ENCODE measurements around the gene JMJD1C. TPM values are rescaled to one million over a fixed set of nuclear protein-coding genes. Genes with fewer than 3 reads are reported as not detected.

Gene JMJD1C
- total and polyA plus RNA-seq, 2 donors (not counting 3 experiments of a cell fraction or from before 2014, with no cell fraction given): 32.1 to 97.1 TPM

GRCh38 chr10:63496561-63496960, 30.8 kb upstream of the JMJD1C start:
- FAIRE-seq: no peak
- TF ChIP-seq GATA2 (IDR thresholded peaks at IDR 0.05; ENCODE audit: insufficient read depth, insufficient read length, low read depth, low read length): no peak
- TF ChIP-seq JUN (IDR thresholded peaks at IDR 0.05; ENCODE audit: borderline replicate concordance, insufficient read depth, insufficient read length, low read depth): no peak
- TF ChIP-seq MAX (IDR thresholded peaks at IDR 0.05; ENCODE audit: insufficient read depth, insufficient read length): no peak
- TF ChIP-seq POLR2AphosphoS5 (IDR thresholded peaks at IDR 0.05; ENCODE audit: insufficient read depth, low read depth, low read length): no peak
- TF ChIP-seq EZH2 (IDR thresholded peaks at IDR 0.05; ENCODE audit: borderline replicate concordance, low read depth, low read length, severe bottlenecking): no peak
- no peak for TF ChIP-seq MYC (IDR thresholded peaks at IDR 0.05; ENCODE audit: low read depth, low read length)
- no peak for TF ChIP-seq FOS (IDR thresholded peaks at IDR 0.05; ENCODE audit: borderline replicate concordance, insufficient read depth, low read length)
- Histone ChIP-seq H3K9ac (replicated peaks; ENCODE audit: extremely low read depth, insufficient read depth, low read length) (no peak overlapping the region), H4K20me1 (replicated peaks; ENCODE audit: control insufficient read depth, extremely low read depth, insufficient read depth, low read length) (no peaks in the 10 kb centered on the region), H3K9me3 (replicated peaks; ENCODE audit: control insufficient read depth, insufficient read depth, low read length) (no peaks in the 10 kb centered on the region), H3K27me3 (ENCODE audit: control insufficient read depth in 2 of 2, insufficient read depth in 2 of 2, low read length in 2 of 2) (no peaks in the 10 kb centered on the region), H2AFZ (ENCODE audit: low read depth, low read length) (no peak overlapping the region), H3K79me2 (ENCODE audit: control insufficient read depth, insufficient read depth, low read length) (peaks cover 46% of the 10 kb centered on the region), H3K36me3 (ENCODE audit: control insufficient read depth in 2 of 2, extremely low read depth in 1 of 2, insufficient read depth in 2 of 2, low read length in 2 of 2) (no peaks in the 10 kb centered on the region), H3K4me3 (replicated peaks in 1 of 3; ENCODE audit: insufficient read depth in 1 of 3, low read depth in 1 of 3, low read length in 3 of 3) (no peak overlapping the region), H3K4me2 (ENCODE audit: insufficient read depth, low read length) (no peak overlapping the region), H3K27ac (ENCODE audit: insufficient read depth, low read depth, low read length) (no peak overlapping the region), H3K4me1 (ENCODE audit: control insufficient read depth, extremely low read depth, insufficient read depth, low read length) (no peaks in the 10 kb centered on the region), H3K9me1 (replicated peaks; ENCODE audit: control insufficient read depth, extremely low read depth, insufficient read depth, low read length) (no peaks in the 10 kb centered on the region)
- ChIA-PET CTCF (interaction anchor here (0.8 to 1.1 kb wide), 2 partner anchors 13 to 133 kb away, joined by 3 read pairs; no protein-coding TSS in a partner anchor), POLR2A (no interaction called here)
- intact Hi-C loops (cut with micrococcal nuclease) (no loop called here), dilution Hi-C loops (cut with MboI; ENCODE audit: extremely low pct_ligation_motif_present, low sequenced_read_pairs) (no loop called here)
- no TSS peak for BruUV-seq (replicated peaks)
- no peak for DNase-seq (ENCODE audit: low read depth, low spot score)

- no peaks in the 10 kb centered on the region for H3K4me1 ChIP-seq (ENCODE audit: control insufficient read depth, extremely low read depth, insufficient read depth, low read length)
- H3K36me3 ChIP-seq (ENCODE audit: control insufficient read depth in 2 of 2, extremely low read depth in 1 of 2, insufficient read depth in 2 of 2, low read length in 2 of 2): no peaks in the 10 kb centered on the region
- H3K9ac ChIP-seq (replicated peaks; ENCODE audit: extremely low read depth, insufficient read depth, low read length): no peak overlapping the region
- no peak overlapping the region for H2AFZ ChIP-seq (ENCODE audit: low read depth, low read length)
- no peaks in the 10 kb centered on the region for H4K20me1 ChIP-seq (replicated peaks; ENCODE audit: control insufficient read depth, extremely low read depth, insufficient read depth, low read length)
- FAIRE-seq: no peak
- peaks cover 43% of the 10 kb centered on the region for H3K79me2 ChIP-seq (ENCODE audit: control insufficient read depth, insufficient read depth, low read length)
- dilution Hi-C loops (cut with MboI; ENCODE audit: extremely low pct_ligation_motif_present, low sequenced_read_pairs) (no loop called here), intact Hi-C loops (cut with micrococcal nuclease) (no loop called here)
- POLR2A ChIA-PET: no interaction called here
- CTCF ChIA-PET: no interaction called here
- BruUV-seq (replicated peaks): no TSS peak
- H3K9me1 ChIP-seq (replicated peaks; ENCODE audit: control insufficient read depth, extremely low read depth, insufficient read depth, low read length): no peaks in the 10 kb centered on the region
- H3K27ac ChIP-seq (ENCODE audit: insufficient read depth, low read depth, low read length): no peak overlapping the region
- H3K4me3 ChIP-seq (replicated peaks in 1 of 3; ENCODE audit: insufficient read depth in 1 of 3, low read depth in 1 of 3, low read length in 3 of 3): no peak overlapping the region
- H3K9me3 ChIP-seq (replicated peaks; ENCODE audit: control insufficient read depth, insufficient read depth, low read length): no peaks in the 10 kb centered on the region
- no peak for DNase-seq (ENCODE audit: low read depth, low spot score)
- H3K4me2 ChIP-seq (ENCODE audit: insufficient read depth, low read length): no peak overlapping the region
- no peaks in the 10 kb centered on the region for H3K27me3 ChIP-seq (ENCODE audit: control insufficient read depth in 2 of 2, insufficient read depth in 2 of 2, low read length in 2 of 2)
- TF ChIP-seq EZH2 (IDR thresholded peaks at IDR 0.05; ENCODE audit: borderline replicate concordance, low read depth, low read length, severe bottlenecking) (no peak), JUN (IDR thresholded peaks at IDR 0.05; ENCODE audit: borderline replicate concordance, insufficient read depth, insufficient read length, low read depth) (no peak), FOS (IDR thresholded peaks at IDR 0.05; ENCODE audit: borderline replicate concordance, insufficient read depth, low read length) (no peak), POLR2A (IDR thresholded peaks at IDR 0.05; ENCODE audit: low read depth, low read length) (no peak), POLR2AphosphoS5 (IDR thresholded peaks at IDR 0.05; ENCODE audit: insufficient read depth, low read depth, low read length) (no peak), MYC (IDR thresholded peaks at IDR 0.05; ENCODE audit: low read depth, low read length) (no peak), MAX (IDR thresholded peaks at IDR 0.05; ENCODE audit: insufficient read depth, insufficient read length) (no peak), GATA2 (IDR thresholded peaks at IDR 0.05; ENCODE audit: insufficient read depth, insufficient read length, low read depth, low read length) (no peak)
- TF ChIP-seq, protein P1, sequence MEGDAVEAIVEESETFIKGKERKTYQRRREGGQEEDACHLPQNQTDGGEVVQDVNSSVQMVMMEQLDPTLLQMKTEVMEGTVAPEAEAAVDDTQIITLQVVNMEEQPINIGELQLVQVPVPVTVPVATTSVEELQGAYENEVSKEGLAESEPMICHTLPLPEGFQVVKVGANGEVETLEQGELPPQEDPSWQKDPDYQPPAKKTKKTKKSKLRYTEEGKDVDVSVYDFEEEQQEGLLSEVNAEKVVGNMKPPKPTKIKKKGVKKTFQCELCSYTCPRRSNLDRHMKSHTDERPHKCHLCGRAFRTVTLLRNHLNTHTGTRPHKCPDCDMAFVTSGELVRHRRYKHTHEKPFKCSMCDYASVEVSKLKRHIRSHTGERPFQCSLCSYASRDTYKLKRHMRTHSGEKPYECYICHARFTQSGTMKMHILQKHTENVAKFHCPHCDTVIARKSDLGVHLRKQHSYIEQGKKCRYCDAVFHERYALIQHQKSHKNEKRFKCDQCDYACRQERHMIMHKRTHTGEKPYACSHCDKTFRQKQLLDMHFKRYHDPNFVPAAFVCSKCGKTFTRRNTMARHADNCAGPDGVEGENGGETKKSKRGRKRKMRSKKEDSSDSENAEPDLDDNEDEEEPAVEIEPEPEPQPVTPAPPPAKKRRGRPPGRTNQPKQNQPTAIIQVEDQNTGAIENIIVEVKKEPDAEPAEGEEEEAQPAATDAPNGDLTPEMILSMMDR (IDR thresholded peaks at IDR 0.05; ENCODE audit: extremely low read depth in 1 of 2, insufficient read depth in 1 of 2, low read depth in 1 of 2, low read length in 2 of 2): no peak
These were observed 29.2 kb upstream of the JMJD1C start for GRCh38 chr10:63494951-63495350.

All from endothelial cell of umbilical vein (primary cell).